ENCODE data around the gene MAML1.

MAML1 gene

DNA sequence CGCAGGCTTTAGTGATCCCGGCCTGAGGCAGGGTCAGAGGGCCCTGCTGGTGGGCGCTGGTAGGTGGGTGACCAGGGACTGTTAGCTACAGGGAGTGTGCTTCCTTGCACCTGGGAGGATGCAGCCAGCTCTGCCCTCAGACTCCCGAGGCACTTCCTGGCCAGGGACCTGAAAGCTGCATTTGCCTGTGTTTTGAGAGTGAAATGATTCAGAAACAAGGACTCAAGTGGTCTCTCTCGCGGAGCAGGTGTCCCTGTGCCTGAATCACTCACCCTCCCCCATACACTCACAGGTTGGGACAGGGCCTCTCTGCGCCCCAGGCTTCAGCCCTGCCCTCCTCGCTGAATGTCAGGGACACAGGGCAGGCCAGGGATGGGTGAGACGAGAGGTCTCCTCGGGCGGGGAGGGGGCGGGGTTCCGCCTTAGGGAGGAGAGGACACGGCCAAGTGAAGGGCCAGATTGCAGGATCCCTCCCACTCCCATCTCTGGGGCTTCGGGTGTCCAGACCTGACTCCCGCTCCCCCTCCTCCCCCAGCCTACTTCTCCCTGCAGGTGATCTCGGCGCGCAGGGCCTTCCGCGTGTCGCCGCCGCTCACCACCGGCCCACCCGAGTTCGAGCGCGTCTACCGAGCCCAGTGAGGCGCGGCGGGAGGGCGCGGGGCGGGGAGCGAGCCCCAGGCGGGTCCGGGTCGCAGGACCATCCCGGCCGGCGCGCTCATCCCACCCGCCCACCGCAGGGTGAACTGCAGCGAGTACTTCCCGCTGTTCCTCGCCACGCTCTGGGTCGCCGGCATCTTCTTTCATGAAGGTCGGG lies 62.6 kb downstream of the MAML1 start:
- peak; percentile 69 for DNase-seq

DNA sequence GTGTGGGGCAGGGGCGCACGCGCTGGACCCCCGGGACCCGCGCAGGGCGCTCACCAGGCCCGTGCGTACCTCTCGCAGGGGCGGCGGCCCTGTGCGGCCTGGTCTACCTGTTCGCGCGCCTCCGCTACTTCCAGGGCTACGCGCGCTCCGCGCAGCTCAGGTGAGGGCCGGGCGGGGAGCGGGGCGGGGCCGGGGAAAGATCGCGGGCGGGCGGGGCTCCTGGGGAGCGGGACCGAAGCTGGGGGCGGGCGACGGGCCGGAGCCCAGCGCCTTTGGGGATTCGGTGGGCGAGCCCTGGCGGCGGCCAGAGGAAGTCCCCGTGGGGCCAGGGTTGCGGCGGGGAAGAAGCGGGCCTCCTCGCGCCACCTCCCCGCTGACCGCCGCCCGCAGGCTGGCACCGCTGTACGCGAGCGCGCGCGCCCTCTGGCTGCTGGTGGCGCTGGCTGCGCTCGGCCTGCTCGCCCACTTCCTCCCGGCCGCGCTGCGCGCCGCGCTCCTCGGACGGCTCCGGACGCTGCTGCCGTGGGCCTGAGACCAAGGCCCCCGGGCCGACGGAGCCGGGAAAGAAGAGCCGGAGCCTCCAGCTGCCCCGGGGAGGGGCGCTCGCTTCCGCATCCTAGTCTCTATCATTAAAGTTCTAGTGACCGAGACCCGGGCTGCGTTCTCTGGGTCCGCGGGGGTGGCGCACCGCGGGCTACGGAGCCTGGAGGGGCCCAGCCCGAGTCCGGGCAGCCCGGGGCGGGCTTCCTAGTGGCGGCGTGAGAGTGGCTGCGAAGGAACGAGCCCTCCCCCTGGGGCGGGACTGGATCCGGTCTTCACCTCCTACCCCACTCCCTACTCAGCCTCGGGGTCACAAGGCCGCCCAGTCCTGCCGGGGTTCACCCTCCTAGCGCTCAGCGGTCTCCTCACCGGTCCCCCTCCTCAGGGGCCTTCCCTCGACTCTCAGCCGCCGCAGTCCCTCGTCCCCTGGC lies 63.5 kb downstream of the MAML1 start:
- peak; percentile 89 for DNase-seq

DNA sequence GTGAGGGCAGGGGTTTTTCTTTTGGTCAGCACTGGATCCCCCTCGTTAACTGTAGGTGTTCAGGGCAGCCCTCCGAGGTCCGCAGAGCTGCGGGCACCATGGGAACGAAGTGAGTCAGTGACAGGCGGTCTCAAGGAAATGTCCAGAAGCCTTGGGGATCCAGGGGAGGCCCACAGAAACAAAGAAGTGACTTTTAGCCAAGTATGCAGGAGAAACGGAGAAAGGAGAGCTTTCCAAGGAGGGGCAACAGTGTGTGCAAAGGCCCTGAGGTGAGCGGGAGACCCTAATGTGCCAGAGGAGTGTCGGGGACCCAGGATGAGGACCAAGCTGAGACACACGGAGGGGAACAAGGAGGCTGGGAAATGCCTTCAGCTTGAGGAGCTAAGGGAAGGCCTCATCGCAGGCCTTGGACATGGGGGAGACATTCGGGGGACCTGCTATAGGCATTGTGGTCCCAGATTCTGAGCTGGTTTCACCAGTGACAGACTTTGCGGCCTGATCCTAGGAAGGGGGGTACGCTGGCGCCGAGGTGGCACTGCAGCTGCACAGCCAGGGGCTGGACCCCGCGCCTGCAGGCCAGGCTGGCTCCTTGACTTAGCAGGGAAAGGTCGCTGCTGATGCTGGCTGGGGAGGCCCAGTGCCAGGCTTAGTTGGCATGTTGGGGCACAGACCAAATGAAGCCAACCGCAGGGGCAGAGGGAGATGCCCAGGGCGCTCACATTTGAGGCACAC lies 64.4 kb downstream of the MAML1 start:
- no peak for DNase-seq

DNA sequence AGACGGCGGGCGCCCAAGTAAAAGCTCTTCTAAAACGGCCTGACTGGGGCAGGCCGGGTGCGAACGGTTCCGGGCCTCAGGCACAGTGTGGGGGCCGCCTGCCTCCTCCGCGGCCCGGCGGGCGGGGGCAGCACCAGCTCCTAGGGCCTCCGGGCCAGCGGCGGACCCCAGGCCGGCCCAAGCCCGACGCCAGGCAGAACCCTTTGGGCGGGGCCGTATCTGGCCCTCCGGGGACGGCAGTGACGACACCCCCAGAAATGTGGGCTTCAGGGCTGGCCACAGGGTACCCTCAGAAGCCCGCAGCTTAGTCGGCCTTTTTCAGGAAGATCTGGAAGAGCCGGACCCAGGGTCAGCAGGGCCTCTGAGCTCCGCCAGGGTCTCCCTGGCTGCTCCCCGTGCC lies 65.1 kb downstream of the MAML1 start:
- no peak for DNase-seq

- DNase-seq = no peak
These were observed 65.6 kb downstream of the MAML1 start for GRCh38 chr5:179798144-179798770.

DNA sequence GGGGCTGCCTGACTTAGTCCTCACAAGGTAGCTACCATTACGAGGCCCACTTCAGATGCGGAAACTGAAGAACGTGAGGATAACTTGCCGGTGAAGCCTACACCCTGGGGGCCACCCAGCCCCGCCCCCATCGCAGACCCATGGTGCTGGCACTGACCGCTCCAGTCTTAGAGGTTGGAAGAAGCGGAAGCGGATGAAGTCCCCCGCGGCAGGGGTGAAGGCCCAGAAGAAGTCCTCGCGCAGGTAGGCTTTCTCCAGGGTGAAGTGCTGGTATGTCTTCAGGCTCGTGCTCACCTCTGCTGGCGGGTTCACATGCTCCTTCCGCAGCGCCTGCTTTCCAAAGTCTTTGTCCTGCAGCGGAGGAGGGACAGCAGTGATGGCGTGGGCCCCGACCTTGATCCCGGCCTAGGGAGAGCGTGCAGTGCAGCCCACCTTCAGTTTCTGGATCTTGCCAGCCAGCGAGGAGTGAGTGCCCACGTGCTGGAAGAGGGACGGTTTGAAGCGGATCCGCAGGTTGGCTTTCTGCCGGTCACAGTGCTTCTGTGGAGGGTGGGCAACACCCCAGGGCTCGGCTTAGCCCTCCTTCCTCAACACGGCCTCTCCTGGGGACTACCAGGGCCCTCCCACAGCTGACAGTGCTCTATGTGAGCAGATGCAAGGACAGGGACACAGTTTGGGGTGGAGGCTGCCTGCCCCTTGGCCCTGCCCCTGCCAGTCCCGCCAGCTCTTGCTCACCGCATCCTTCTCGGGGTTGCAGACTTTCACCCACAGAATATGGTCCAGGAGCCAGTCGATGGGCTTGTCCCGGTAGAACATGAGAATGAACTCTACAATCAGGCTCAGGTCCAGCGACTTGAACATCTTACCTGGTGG lies 66.4 kb downstream of the MAML1 start:
- DNase-seq = no peak

DNA sequence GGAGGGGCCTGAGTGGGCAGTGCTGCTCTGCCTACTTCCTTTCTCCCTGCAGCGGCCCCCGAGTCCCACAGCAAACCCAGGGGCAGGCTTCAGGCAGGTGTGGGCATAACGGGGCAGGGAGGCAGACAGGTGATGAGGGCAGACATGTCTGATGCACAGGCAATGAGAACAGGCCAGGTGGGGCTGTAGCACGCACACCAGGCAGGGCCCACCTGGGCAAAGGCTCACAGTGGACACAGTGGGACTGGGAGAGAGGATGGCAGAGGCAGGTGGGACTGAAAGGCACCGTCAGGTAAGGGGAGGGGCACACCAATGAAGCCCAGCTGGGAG lies 67.0 kb downstream of the MAML1 start:
- DNase-seq = no peak

DNA sequence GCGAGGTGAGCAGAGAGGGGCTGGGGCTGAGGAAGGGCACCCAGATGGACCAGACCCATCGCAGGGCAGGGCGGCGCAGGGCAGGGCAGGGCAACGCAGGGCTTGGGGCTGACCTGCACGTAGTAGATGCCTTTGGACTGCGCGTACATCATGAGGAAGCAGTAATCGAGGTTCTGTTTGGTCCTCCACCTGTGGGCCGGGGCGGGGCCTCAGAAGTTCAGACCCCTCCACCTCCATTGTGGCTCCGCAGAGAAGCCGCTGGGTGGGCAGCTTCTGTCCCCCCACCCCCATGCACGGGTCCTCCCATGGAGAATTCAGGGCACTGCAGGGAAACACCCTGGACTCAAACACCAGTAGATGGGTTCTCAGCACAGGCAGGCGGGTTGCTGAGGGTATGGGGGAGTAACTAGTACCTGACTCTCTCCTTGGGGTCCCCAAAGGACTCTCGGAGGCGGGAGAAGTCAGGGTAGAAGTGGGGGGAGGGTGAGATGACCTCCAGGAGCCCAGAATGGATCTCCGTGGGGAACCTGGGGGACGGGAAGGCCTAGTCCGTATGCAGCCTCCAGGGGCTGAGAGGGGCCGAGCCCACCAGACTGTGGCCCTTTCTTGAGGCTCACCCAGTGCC lies 67.6 kb downstream of the MAML1 start:
- DNase-seq = no peak

DNA sequence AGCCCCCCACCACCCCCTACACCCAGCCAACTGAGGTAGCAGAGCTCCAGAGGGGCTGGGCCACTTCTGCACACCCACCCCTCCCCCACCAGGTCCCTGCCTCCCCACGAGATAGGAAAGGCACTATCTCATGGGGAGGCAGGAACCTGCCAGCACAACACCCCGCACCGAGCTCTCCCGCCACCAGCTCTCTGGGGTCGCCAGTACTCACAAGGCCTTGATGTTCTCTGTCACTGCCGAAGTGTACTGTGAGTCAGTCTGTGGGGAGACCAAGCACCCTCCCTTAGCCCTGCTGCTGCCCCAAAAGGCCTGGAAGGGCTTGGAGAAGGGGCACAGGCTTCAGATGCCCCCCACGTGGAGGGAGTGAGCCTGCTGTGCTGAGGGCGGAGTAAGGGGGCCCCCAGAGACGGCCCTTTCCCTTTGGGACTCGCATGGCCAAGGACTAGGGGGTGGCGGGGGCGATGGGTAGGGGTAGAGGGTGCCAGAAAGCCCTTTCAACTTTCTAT lies 68.1 kb downstream of the MAML1 start:
- no peak for DNase-seq

GRCh38 chr5:179801304-179802206 lies 68.9 kb downstream of the MAML1 start:
- DNase-seq = peak; percentile 82

- DNase-seq = no peak
These were observed 69.7 kb downstream of the MAML1 start for GRCh38 chr5:179802207-179802883.

- DNase-seq = peak; percentile 41
These were observed 70.4 kb downstream of the MAML1 start for GRCh38 chr5:179802950-179803562.

GRCh38 chr5:179803651-179804554 lies 71.3 kb downstream of the MAML1 start:
- DNase-seq = no peak

DNA sequence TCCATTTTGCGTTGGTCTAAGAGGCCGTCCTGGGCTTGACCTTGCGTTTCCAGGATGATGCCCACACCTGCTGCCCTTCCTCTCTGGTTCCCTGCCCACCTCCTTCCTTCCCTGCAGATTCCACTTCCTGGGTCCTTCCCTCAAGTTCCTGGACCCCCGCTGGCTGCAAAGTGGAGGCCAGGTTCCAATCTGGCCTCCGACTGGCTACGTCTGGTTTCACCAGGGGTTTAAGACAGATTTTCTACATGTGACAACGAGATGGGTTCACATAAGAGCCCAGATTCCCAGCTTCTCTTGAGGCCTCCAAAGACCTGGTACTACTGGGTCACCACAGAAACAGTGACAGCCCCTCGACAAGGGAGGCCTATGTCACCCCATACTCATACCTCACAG lies 71.9 kb downstream of the MAML1 start:
- DNase-seq = no peak

DNA sequence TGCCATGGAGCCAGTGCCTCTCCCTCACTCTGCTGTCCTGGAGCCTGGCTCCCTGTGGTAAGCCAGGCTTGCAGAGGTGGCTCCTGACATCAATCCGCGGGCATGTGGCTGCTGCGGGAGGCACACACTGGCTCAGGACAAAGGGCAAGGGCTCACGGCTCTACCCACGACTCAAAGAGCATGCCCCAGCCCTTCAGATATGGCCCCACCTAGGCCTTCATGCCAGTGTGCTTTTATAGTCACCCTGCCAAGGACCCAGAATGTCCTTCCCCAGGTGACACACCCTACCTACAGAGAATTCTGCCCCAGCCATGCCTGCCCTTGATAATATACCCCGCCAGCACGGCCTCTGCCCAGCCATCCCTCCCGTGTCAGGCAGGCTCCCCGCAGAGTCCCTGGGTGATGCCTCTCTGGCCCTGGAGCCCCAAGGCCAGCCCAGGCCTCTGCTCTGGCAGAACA lies 72.5 kb downstream of the MAML1 start:
- DNase-seq = no peak

DNA sequence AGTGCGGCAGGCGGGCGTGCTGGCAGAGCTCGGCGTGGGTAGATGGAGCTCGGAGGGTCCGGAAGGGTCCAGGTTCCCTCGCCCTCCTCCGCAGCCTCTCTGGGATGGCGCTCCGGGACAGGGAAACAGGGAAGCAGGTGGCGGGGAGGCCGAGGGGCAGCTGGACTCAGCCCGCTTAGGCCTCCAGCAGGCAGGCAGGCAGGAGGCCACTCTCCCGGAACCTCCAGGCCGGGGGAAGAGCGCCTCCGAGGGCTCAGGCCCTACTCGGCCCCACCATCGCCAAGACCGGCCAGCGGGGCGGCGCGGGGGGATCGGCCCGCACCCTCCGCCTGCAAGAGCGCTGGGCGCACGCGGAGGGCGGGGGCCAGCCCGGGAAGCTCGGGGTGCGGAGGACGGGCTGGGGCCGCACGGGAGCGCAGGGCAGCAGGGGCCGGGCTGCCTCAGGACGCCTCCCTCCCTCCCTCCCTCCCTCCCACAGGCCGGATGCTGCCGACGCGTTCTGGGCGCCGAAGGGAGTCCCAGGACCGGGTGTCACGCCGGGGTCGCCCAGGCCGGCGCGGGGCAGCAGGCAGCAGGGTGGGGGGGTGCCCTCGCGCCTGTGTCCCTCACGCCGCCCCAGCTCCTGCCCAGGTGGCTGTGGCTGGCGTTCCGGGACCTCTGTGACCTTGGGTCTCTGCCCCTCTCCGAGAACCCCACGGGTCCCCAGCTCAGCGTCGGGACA lies 73.1 kb downstream of the MAML1 start:
- DNase-seq = peak; percentile 65
